Mucosa of stomach (tissue), 1 donor: ENCODE results near the gene PICK1.

ENCODE experiments used
- H3K27me3 ChIP-seq: one replicate; pipeline ENCODE4 v1.7.0; 2013; ENCODE audit warnings: mild to moderate bottlenecking, low read length; ENCODE audit not compliant: control insufficient read depth, insufficient read depth
- H3K36me3 ChIP-seq: one replicate; pipeline ENCODE4 v1.7.0; 2013; ENCODE audit warnings: low read length; ENCODE audit not compliant: control insufficient read depth, insufficient read depth
- H3K4me1 ChIP-seq: one replicate; pipeline ENCODE4 v1.7.0; 2013; ENCODE audit warnings: mild to moderate bottlenecking, low read length; ENCODE audit not compliant: control insufficient read depth, insufficient read depth
- H3K4me3 ChIP-seq: one replicate; pipeline ENCODE4 v1.7.0; 2013; ENCODE audit warnings: low read length
- H3K9ac ChIP-seq: one replicate; pipeline ENCODE4 v1.7.0; 2013; ENCODE audit warnings: mild to moderate bottlenecking, low read length, moderate library complexity
- H3K9me3 ChIP-seq: one replicate; pipeline ENCODE4 v1.7.0; 2013; ENCODE audit warnings: mild to moderate bottlenecking, low read length, moderate library complexity; ENCODE audit not compliant: control insufficient read depth
- donor health status: Pancreatic carcinoma.

The PICK1 gene

GRCh38 chr22:38098410-38099249 is 41.4 kb downstream of the PICK1 start:
- Histone ChIP-seq H3K4me3 (no peak overlapping the region), H3K9me3 (no peaks in the 10 kb centered on the region), H3K27me3 (no peaks in the 10 kb centered on the region), H3K4me1 (peaks cover 9% of the 10 kb centered on the region), H3K9ac (no peak overlapping the region), H3K36me3 (no peaks in the 10 kb centered on the region)

DNA sequence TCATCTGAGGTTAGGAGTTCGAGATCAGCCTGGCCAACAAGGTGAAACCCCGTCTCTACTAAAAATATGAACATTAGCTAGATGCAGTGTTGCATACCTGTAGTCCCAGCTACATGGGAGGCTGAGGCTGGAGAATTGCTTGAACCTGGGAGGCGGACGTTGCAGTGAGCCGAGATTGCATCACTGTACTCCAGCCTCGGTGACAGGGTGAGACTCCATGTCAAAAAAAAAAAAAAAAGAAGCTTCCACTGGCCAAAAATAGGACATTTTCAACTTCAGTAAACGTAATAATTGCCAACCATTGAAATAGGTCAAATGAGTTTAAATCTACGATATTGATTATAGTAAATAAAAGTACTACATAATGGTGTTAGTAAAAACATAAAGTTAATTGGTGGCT is 46.4 kb downstream of the PICK1 start:
- Histone ChIP-seq H3K4me1 (peaks cover 17% of the 10 kb centered on the region), H3K9ac (no peak overlapping the region), H3K4me3 (no peak overlapping the region), H3K9me3 (no peaks in the 10 kb centered on the region), H3K36me3 (no peaks in the 10 kb centered on the region), H3K27me3 (no peaks in the 10 kb centered on the region)

DNA sequence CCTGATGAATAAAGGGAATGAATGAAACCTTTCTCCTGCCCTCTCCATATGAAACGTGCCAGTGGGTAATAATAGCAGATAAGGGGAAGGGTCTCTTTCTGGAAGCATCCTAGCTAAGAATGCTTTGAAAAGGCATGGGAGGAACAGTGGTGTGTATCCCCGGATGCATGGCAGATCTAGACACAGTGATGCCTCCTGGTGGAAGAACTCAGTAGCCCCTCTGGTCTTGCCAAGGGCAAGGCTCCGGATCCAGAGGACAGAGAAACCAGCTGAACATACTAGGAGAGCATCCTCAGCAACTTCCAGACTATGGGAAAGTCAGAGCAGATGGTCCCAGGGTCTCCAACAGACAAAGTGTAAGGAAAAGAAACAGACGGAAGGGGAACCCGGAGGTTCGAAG is 46.9 kb downstream of the PICK1 start:
- Histone ChIP-seq H3K4me3 (no peak overlapping the region), H3K9ac (no peak overlapping the region), H3K27me3 (no peaks in the 10 kb centered on the region), H3K4me1 (peaks cover 16% of the 10 kb centered on the region), H3K9me3 (no peaks in the 10 kb centered on the region), H3K36me3 (no peaks in the 10 kb centered on the region)

DNA sequence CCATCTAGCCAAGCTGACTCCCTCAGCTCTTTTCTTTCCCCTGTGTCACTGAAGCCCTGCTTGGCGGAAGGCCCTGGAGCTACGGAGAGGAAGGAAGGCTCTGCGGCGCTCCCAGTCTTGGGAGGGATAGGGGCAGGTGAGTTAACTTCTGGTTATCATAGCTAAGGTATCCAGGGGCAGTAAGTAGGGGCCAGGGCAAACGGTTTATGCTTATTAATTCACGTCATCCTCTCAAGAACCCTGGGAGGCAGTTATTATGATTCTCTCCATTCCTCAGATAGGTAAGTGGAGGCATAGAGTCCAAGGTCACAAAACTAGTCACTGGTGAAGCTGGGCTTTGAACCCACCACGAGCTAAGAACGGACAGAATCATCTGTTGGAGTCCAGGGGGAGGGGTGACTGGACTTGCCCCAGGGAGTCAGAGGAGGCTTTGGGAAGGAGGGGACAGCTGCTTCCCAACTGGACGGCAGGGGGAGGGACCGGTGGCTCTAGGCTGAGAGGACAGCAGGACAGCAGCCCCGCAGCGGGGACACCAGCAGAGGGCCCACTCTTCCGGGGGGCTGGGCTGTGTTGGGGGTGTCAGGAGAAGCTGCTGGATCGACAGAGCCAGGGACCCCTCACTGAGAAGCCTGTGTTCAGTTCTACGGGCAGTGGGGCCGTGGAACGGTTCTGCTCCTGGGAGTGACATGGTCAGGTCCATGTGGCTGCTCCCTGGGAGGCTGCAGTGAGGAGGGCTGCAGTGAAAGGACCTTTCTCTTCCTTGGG is 49.8 kb downstream of the PICK1 start:
- H3K4me3 ChIP-seq = no peak overlapping the region
- H3K4me1 ChIP-seq = peaks cover 40% of the 10 kb centered on the region
- no peaks in the 10 kb centered on the region for H3K36me3 ChIP-seq
- no peaks in the 10 kb centered on the region for H3K27me3 ChIP-seq
- no peak overlapping the region for H3K9ac ChIP-seq
- H3K9me3 ChIP-seq = no peaks in the 10 kb centered on the region

GRCh38 chr22:38107692-38108515 is 50.7 kb downstream of the PICK1 start:
- peak overlapping the region; percentile 50 for H3K9ac ChIP-seq
- H3K9me3 ChIP-seq = no peaks in the 10 kb centered on the region
- no peaks in the 10 kb centered on the region for H3K27me3 ChIP-seq
- peaks cover 49% of the 10 kb centered on the region for H3K4me1 ChIP-seq
- H3K36me3 ChIP-seq = no peaks in the 10 kb centered on the region
- H3K4me3 ChIP-seq = no peak overlapping the region

- Histone ChIP-seq H3K4me3 (no peak overlapping the region), H3K4me1 (peaks cover 49% of the 10 kb centered on the region), H3K27me3 (no peaks in the 10 kb centered on the region), H3K9ac (no peak overlapping the region), H3K9me3 (no peaks in the 10 kb centered on the region), H3K36me3 (no peaks in the 10 kb centered on the region)
Observed at GRCh38 chr22:38108561-38109319, 51.5 kb downstream of the PICK1 start.

- H3K4me3 ChIP-seq = no peak overlapping the region
- H3K4me1 ChIP-seq = peaks cover 51% of the 10 kb centered on the region
- no peaks in the 10 kb centered on the region for H3K36me3 ChIP-seq
- H3K27me3 ChIP-seq = no peaks in the 10 kb centered on the region
- peak overlapping the region; percentile 79 for H3K9ac ChIP-seq
- no peaks in the 10 kb centered on the region for H3K9me3 ChIP-seq
Observed at GRCh38 chr22:38109371-38110001, 52.3 kb downstream of the PICK1 start.

- H3K4me1 ChIP-seq = peaks cover 55% of the 10 kb centered on the region
- no peaks in the 10 kb centered on the region for H3K36me3 ChIP-seq
- H3K27me3 ChIP-seq = no peaks in the 10 kb centered on the region
- H3K4me3 ChIP-seq = peak within 1 kb of the TSS; percentile 20
- peak within 1 kb of the TSS; percentile 79 for H3K9ac ChIP-seq
- H3K9me3 ChIP-seq = no peaks in the 10 kb centered on the region
Observed at GRCh38 chr22:38110008-38110862, 53.0 kb downstream of the PICK1 start, which contains the start of gene BAIAP2L2. Gene BAIAP2L2 (minus strand): TSS chr22:38110684. CDS start chr22:38110525, 159 bp downstream.

DNA sequence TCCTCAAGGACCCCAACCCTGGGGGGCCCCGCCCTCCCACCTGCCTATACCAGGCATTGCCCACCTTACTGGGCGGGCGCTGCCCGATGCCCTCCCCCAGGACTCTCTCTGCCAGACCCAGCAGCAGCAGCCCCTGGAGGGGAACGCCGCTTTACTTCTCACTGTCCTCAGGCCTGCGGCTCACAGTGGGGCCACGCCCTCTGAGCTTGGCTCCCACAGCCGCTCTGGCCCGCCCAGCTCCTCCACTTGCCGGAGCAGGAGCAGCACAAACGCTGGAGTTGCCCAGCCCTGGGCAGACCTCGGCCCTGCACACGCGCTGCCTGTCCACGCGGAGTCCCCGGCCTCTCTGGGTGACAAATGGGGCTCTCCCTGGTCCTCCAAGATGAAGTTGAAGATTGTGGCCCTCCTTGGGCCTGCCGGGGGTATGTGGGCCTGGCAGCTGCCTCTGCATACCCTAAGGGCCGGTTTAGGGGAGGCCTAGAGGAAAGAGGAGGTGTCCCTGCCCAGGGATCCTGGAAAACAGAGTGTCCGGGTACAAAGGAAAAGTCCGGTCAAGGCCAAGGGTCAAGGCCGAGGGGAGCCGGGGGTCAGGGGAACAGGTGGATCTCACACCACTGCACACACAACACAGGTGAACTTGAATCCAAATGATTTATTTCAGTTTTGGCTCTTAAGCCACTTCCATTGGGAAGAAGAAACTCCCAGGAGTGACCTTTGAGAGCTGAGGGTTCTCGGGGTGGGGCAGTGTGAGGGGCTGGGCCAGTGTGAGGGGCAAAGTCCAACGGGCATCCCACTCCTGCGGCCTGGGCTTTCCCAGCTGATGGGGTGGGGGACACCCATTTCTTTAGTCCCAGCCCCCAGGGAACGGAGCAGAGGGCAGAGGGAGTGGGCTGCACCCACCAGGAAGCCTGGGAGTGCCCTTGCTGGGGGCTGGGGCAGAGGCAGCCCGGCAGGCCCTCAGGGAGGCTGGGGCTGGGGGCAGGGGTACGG is 54.0 kb downstream of the PICK1 start:
- no peaks in the 10 kb centered on the region for H3K27me3 ChIP-seq
- peak overlapping the region; percentile 20 for H3K4me3 ChIP-seq
- peak overlapping the region; percentile 79 for H3K9ac ChIP-seq
- H3K4me1 ChIP-seq = peaks cover 55% of the 10 kb centered on the region
- no peaks in the 10 kb centered on the region for H3K36me3 ChIP-seq
- H3K9me3 ChIP-seq = no peaks in the 10 kb centered on the region
